Omental fat pad (tissue), 4 donors: Measurements from ENCODE around the gene GABRA4. TPM values are rescaled to one million over a fixed set of nuclear protein-coding genes. Genes with fewer than 3 reads are reported as not detected.
A peak's percentile ranks its signal among the peaks of the same experiment; 100 is the strongest.

ENCODE experiments used
- ATAC-seq: fragments of 150-250 bp; one replicate; pipeline ENCODE4 v1.9.1; 2016; ENCODE audit warnings: mild to moderate bottlenecking, moderate library complexity; ENCODE audit not compliant: low FRiP score
- DNase-seq: peaks from one replicate; pipeline ENCODE4 v3.0.0-alpha.2; 2019; ENCODE audit warnings: low spot score
- total RNA-seq, 4 donors: library from RNA; depleted of rRNA; stranded (reverse); fragments of >200 nt; gene quantifications; one replicate each; pipeline ENCODE4 v1.1.0, GENCODE V29; 2016
- TF ChIP-seq, protein P1 (sequence below), 3 donors: fragments of 450-650 bp; IDR thresholded peaks; one replicate each; pipeline ENCODE4 v1.5.1; 2016 to 2017; ENCODE audit warnings: antibody characterized with exemption in 3 of 3, mild to moderate bottlenecking in 3 of 3, moderate library complexity in 2 of 3

The GABRA4 gene
- total RNA-seq, result not detected

DNA sequence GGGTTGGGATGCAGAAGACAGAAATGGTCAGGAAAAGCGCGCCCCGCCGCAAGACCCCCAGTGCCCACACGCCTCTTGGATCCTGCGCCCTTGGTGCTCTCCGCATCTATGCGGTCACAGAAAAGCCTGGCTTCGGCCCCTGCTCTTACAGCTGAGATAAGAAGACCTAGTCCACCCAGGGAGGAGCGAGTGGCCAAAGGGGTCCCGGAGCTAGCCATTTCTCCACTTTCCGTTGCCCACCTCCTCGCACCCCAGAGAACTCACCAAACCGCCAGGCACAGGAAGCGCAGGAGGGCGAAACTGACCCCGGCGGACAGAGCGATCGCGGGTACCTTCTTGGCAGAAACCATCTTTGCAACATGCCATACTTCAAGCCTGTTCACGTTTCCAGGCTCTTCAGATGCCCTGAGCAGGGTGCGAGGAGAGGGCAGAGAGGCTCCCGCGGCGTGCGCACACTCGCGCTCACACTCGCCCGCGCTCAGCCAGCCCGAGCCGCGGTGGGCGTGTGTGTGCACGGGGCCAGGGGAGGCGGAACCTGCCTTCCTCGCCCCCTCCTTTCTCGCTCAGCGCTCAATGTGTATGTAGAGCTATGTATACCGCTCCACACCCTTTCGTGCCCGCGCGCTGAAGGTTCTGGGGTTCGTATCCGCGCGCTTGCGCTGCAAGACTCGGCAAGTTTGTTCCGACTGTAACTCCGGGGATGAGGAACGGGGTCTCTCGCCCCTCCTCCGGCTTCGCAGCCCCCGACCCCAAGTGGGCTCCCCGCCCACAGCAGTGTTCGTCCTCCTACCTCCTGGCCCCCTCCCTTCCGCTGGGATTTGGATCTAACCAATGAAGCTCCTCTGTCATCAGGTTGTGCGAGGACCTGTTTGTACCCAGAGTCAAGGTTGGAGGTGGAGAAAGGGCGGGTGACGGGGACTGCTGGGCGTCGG is at the start of gene GABRA4:
Gene GABRA4, minus strand, starts transcription at position 507 of the 932 bp plus-strand sequence. Its CDS starts 157 bp downstream, at position 350.
- TF ChIP-seq, protein P1, sequence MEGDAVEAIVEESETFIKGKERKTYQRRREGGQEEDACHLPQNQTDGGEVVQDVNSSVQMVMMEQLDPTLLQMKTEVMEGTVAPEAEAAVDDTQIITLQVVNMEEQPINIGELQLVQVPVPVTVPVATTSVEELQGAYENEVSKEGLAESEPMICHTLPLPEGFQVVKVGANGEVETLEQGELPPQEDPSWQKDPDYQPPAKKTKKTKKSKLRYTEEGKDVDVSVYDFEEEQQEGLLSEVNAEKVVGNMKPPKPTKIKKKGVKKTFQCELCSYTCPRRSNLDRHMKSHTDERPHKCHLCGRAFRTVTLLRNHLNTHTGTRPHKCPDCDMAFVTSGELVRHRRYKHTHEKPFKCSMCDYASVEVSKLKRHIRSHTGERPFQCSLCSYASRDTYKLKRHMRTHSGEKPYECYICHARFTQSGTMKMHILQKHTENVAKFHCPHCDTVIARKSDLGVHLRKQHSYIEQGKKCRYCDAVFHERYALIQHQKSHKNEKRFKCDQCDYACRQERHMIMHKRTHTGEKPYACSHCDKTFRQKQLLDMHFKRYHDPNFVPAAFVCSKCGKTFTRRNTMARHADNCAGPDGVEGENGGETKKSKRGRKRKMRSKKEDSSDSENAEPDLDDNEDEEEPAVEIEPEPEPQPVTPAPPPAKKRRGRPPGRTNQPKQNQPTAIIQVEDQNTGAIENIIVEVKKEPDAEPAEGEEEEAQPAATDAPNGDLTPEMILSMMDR (IDR thresholded peaks at IDR 0.05), result no peak
- DNase-seq (no peak), ATAC-seq (no peak)

- TF ChIP-seq, protein P1 (IDR thresholded peaks at IDR 0.05), result no peak
- no peak for ATAC-seq
- DNase-seq, result no peak
Observed at GRCh38 chr4:47040828-47041227, 47.4 kb upstream of the GABRA4 start.

GRCh38 chr4:47038263-47038662 is 44.9 kb upstream of the GABRA4 start:
- DNase-seq, result no peak
- TF ChIP-seq, protein P1 (IDR thresholded peaks at IDR 0.05), result no peak
- ATAC-seq, result no peak

DNA sequence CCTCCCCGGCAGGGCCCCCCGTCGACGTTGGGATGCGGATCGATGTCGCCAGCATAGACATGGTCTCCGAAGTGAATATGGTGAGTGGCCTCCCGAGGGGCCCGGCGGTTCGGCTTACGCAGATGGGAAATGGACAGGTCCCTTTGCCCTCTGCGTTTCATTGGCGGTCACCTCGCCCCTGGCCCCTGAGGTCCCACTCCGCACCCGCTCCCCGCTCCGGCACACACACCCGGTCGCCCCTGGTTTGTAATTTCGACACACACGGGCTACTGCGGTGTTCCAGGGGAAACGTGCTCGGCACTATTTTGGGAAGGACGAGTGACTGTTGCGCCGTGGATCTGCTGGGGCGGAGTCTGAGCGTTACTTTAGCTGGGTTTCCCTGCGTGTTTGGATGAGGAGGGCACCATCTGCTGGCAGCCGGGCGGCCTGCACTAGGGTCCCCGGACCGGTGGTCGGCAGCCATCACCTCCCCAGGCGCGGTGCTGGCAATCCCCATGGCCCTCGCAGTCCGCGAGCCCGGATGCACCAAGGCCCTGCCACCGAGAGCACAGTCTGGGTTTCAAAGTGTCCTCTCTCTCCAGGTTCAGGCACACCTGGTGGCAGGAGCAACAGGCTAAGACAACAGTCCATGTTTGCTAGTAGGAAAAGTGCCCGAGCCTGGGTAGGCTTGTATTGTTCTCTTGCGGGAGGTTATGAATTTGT is 39.2 kb upstream of the GABRA4 start:
- ATAC-seq (peak; percentile 94), DNase-seq (peak; percentile 22)
- TF ChIP-seq, protein P1 (IDR thresholded peaks at IDR 0.05), result no peak

DNA sequence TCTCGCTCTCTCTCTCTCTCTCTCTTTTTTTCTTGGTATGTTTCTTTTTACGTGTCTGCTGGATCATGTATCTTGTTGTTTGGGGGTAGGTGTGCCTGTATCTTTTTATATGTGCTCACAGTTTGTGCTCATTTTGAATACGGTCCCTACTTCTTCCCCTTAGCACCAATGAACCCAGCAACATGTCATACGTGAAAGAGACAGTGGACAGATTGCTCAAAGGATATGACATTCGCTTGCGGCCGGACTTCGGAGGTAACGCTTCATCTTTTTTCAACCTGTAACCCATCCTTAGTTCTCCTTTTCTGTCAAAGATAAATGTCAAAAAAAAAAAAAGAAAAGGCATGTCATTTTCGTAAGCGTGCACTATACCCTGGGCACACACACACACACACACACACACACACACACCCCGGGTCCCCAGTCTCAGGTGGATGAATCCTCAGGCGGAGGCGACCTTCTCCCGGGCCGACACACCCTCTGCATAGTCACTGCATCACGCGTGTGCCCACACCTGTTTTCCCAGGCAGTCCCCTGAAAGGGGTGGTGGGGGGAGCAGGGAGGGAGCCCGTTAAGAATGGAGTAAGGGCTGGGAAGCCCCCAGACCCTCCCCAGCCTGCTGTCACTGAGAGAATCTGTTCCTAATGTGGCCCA is 38.5 kb upstream of the GABRA4 start:
- DNase-seq, result no peak
- peak; percentile 63 for ATAC-seq

DNA sequence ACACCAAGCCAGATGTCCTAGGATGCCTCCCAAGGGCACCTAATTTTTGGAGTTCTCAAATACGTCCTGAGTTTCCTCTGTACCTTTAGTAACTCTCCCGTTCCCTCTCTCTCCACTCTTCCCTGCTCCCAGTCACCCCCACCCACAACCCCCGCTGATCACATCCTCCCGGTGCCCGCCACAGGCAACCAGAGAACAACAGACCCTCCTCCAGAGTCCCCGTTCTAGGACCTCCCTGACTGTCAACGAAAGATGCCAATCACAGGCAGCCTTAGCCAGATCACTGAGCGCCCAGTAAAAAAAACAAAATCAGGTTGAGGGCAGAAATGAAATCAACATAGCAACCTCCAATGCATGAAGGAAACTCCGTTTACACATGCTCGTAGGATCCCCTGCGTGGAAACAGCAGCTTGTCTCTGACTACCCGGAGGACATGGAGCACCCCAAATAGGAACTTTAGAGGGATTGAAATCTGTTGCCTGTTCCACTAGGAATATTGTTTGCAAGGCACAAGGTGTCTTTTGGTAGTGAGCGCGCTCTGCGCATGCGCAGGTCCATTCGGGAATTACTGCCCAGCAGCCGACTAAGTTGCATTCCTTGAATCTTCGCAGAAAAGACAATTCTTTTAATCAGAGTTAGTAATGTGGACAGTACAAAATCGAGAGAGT is 37.8 kb upstream of the GABRA4 start, which contains the start of gene GABRB1:
Gene GABRB1, plus strand, starts transcription at position 557 of the 668 bp plus-strand sequence.
- TF ChIP-seq, protein P1 (IDR thresholded peaks at IDR 0.05), result no peak
- ATAC-seq (peak; percentile 31), DNase-seq (peak; percentile 25)

More for the DNA sequence above, 38.5 kb upstream of the GABRA4 start:
- TF ChIP-seq, protein P1 (IDR thresholded peaks at IDR 0.05), result no peak
